HepG2 (cell line): ENCODE data around the gene TAF6. TPM values are rescaled to one million over a fixed set of nuclear protein-coding genes. Genes with fewer than 3 reads are reported as not detected.
A peak's percentile ranks its signal among the peaks of the same experiment; 100 is the strongest.

Experiments
- ARNTL ChIP-seq: sonication (generic); formaldehyde crosslinking; IDR thresholded peaks from 2 replicates; pipeline ENCODE4 v1.4.0; 2020; ENCODE audit warnings: mild to moderate bottlenecking, missing genetic modification reagents
- GABPB1 ChIP-seq: IDR thresholded peaks from 2 replicates; pipeline ENCODE4 v1.6.1; 2016; ENCODE audit warnings: mild to moderate bottlenecking, missing genetic modification reagents, moderate library complexity, missing compliant biosample characterization
- HCFC1 ChIP-seq: fragments of 150-350 bp; IDR thresholded peaks from 2 replicates; pipeline ENCODE4 v1.6.1; 2014; ENCODE audit warnings: low read depth, low read length
- HDAC6 ChIP-seq: fragments of 200-600 bp; sonication (generic); IDR thresholded peaks from 2 replicates; pipeline ENCODE4 v1.7.0; 2017; ENCODE audit warnings: mild to moderate bottlenecking, antibody characterized with exemption, low read length, low read depth
- HES4 ChIP-seq: sonication (generic); formaldehyde crosslinking; IDR thresholded peaks from 2 replicates; pipeline ENCODE4 v1.9.0; 2021; ENCODE audit warnings: mild to moderate bottlenecking, missing genetic modification reagents, borderline replicate concordance
- HOXA7 ChIP-seq: sonication (generic); formaldehyde crosslinking; IDR thresholded peaks from 2 replicates; pipeline ENCODE4 v1.8.1; 2022; ENCODE audit warnings: mild to moderate bottlenecking, missing genetic modification reagents, moderate library complexity
- KLF11 ChIP-seq: IDR thresholded peaks from 2 replicates; pipeline ENCODE4 v1.6.1; 2016; ENCODE audit warnings: missing compliant biosample characterization
- MED8 ChIP-seq: sonication (generic); formaldehyde crosslinking; IDR thresholded peaks from 2 replicates; pipeline ENCODE4 v1.8.1; 2023; ENCODE audit warnings: mild to moderate bottlenecking, missing genetic modification reagents; ENCODE audit not compliant: insufficient replicate concordance
- MIER2 ChIP-seq: IDR thresholded peaks from 2 replicates; pipeline ENCODE4 v1.6.1; 2016; ENCODE audit warnings: missing biosample characterization, missing genetic modification reagents
- MIER3 ChIP-seq: IDR thresholded peaks from 2 replicates; pipeline ENCODE4 v1.6.1; 2016; ENCODE audit warnings: missing compliant biosample characterization, borderline replicate concordance
- MYC ChIP-seq: sonication (generic); formaldehyde crosslinking; IDR thresholded peaks from 2 replicates; pipeline ENCODE4 v1.9.0; 2021; ENCODE audit warnings: missing genetic modification reagents, borderline replicate concordance
- MYNN ChIP-seq: sonication (generic); formaldehyde crosslinking; IDR thresholded peaks from 2 replicates; pipeline ENCODE4 v1.4.0; 2020; ENCODE audit warnings: mild to moderate bottlenecking, low read depth, missing genetic modification reagents
- NFYB ChIP-seq: sonication (generic); formaldehyde crosslinking; IDR thresholded peaks from 2 replicates; pipeline ENCODE4 v1.4.0; 2020; ENCODE audit warnings: missing genetic modification reagents
- PAWR ChIP-seq: sonication (generic); formaldehyde crosslinking; IDR thresholded peaks from 2 replicates; pipeline ENCODE4 v1.4.0; 2020; ENCODE audit warnings: missing genetic modification reagents, mild to moderate bottlenecking, borderline replicate concordance
- RORA ChIP-seq: sonication (generic); formaldehyde crosslinking; IDR thresholded peaks from 2 replicates; pipeline ENCODE4 v1.5.0; 2020; ENCODE audit warnings: mild to moderate bottlenecking, missing genetic modification reagents, moderate library complexity
- SPEN ChIP-seq: sonication (generic); formaldehyde crosslinking; IDR thresholded peaks from 2 replicates; pipeline ENCODE4 v1.5.1; 2020; ENCODE audit warnings: low read depth, mild to moderate bottlenecking, missing genetic modification reagents
- SRSF4 ChIP-seq: fragments of 200-400 bp; formaldehyde crosslinking; IDR thresholded peaks from one replicate; pipeline ENCODE4 v1.6.1; 2018; ENCODE audit warnings: mild to moderate bottlenecking, low read depth, low read length, moderate library complexity; ENCODE audit not compliant: poor library complexity, severe bottlenecking
- ZBTB1 ChIP-seq: sonication (generic); formaldehyde crosslinking; IDR thresholded peaks from 2 replicates; pipeline ENCODE4 v1.4.0; 2020; ENCODE audit warnings: missing genetic modification reagents, borderline replicate concordance
- ZFAT ChIP-seq: sonication (generic); formaldehyde crosslinking; conservative IDR thresholded peaks from 2 replicates; pipeline ENCODE4 v1.8.1; 2023; ENCODE audit warnings: missing genetic modification reagents, inconsistent platforms
- ZNF326 ChIP-seq: sonication (generic); formaldehyde crosslinking; IDR thresholded peaks from 2 replicates; pipeline ENCODE4 v1.4.0; 2020; ENCODE audit warnings: missing genetic modification reagents, borderline replicate concordance
- ZNF34 ChIP-seq: sonication (generic); formaldehyde crosslinking; IDR thresholded peaks from 2 replicates; pipeline ENCODE4 v1.4.0; 2020; ENCODE audit warnings: mild to moderate bottlenecking, missing genetic modification reagents, borderline replicate concordance
- ZNF350 ChIP-seq: sonication (generic); formaldehyde crosslinking; IDR thresholded peaks from 2 replicates; pipeline ENCODE4 v1.4.0; 2020; ENCODE audit warnings: mild to moderate bottlenecking, low read depth, missing genetic modification reagents, borderline replicate concordance
- ZNF530 ChIP-seq: sonication (generic); formaldehyde crosslinking; IDR thresholded peaks from 2 replicates; pipeline ENCODE4 v1.5.0; 2020; ENCODE audit warnings: low read depth, mild to moderate bottlenecking, missing genetic modification reagents
- ZNF546 ChIP-seq: sonication (generic); formaldehyde crosslinking; conservative IDR thresholded peaks from 2 replicates; pipeline ENCODE4 v1.8.1; 2023; ENCODE audit warnings: mild to moderate bottlenecking, missing genetic modification reagents
- ZNF605 ChIP-seq: sonication (generic); formaldehyde crosslinking; IDR thresholded peaks from 2 replicates; pipeline ENCODE4 v1.8.0; 2022; ENCODE audit warnings: mild to moderate bottlenecking, missing genetic modification reagents
- ZNF720 ChIP-seq: sonication (generic); formaldehyde crosslinking; IDR thresholded peaks from 2 replicates; pipeline ENCODE4 v1.4.0; 2020; ENCODE audit warnings: missing genetic modification reagents
- ZNF766 ChIP-seq: sonication (generic); formaldehyde crosslinking; IDR thresholded peaks from 2 replicates; pipeline ENCODE4 v1.5.0; 2020; ENCODE audit warnings: missing genetic modification reagents, borderline replicate concordance
- ZNF773 ChIP-seq: sonication (generic); formaldehyde crosslinking; IDR thresholded peaks from 2 replicates; pipeline ENCODE4 v1.4.0; 2020; ENCODE audit warnings: missing genetic modification reagents, borderline replicate concordance
- ZNF891 ChIP-seq: sonication (generic); formaldehyde crosslinking; IDR thresholded peaks from 2 replicates; pipeline ENCODE4 v1.5.0; 2020; ENCODE audit warnings: mild to moderate bottlenecking, missing genetic modification reagents
- polyA plus RNA-seq, 8 experiments: library from polyadenylated mRNA; depleted of rRNA in 3 of 8; stranded (reverse) in 7 of 8; unstranded in 1 of 8; fragments of >200 nt; fragmentation: Illumina TruSeq in 4 of 8; extraction: Trizol in 4 of 8; gene quantifications; 2 replicates each; pipeline versions ENCODE4 v1.2.1 to v1.2.3, GENCODE V29; 2011 to 2016; ENCODE audit warnings: low read depth in 4 of 8, missing spikeins in 1 of 8, mixed read lengths in 1 of 8; ENCODE audit not compliant: insufficient read depth in 1 of 8
- total RNA-seq, 5 experiments: library from RNA; depleted of rRNA; stranded (reverse); fragments of >200 nt; fragmentation: Illumina TruSeq; extraction: Trizol; gene quantifications; 2 replicates each; pipeline ENCODE4 v1.2.3, GENCODE V29; 2016; ENCODE audit warnings: low read depth in 1 of 5
- TF ChIP-seq, protein P1 (sequence below): sonication (generic); formaldehyde crosslinking; IDR thresholded peaks from 2 replicates; pipeline ENCODE4 v1.8.1; 2023; ENCODE audit warnings: mild to moderate bottlenecking, moderate library complexity, missing genetic modification reagents
- TF ChIP-seq, protein P2 (sequence below): sonication (generic); formaldehyde crosslinking; IDR thresholded peaks from 2 replicates; pipeline ENCODE4 v1.5.1; 2020; ENCODE audit warnings: mild to moderate bottlenecking, missing genetic modification reagents, borderline replicate concordance

The TAF6 gene
- total and polyA plus RNA-seq, 2 of the 13 experiments (the other 11 are each of a cell fraction or from before 2014, with no cell fraction given), result 12.9 to 18.8 TPM

DNA sequence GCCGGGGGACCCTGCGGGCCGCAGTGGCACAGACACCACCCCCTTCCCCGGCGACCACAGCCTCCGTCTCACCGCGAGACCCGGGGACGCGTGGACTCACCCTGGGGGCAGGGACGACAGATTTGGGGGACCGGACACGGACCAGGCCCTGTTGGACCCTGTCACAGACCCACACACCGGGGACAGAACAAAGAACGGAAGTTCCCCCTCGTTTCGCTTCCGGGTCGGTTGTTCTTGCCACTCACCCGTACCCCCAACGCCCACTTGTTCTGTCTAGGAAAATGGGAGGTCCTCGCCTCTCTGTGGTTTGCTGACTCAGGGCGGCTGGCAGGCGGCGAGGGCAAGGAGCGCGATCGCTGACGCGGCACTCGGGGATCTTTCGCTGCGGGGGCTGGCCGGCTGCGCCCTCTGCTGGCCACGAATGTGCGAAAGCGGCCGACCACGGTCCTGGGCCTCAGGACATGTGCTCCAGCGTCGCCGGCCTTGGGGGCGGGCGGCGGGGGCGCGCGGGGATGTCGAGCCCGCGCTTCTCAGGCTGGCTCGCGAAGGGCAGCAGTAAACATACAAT, 37.5 kb downstream of the TAF6 start, which contains the start of gene ZNF3 (continued):
- peak; percentile 93 for TF ChIP-seq MIER3 (CRISPR knock-in tag)
- TF ChIP-seq ZNF530, result no peak
- 0 out of 2 replicates have a peak, but pooled peaks have one; percentile 11 for TF ChIP-seq NFYB
- no peak for TF ChIP-seq ZNF546
- no peak for TF ChIP-seq ZNF773 (CRISPR knock-in tag)
- TF ChIP-seq ARNTL, result peak; percentile 68
- TF ChIP-seq GABPB1 (CRISPR knock-in tag), result peak; percentile 99
- TF ChIP-seq, protein P1, sequence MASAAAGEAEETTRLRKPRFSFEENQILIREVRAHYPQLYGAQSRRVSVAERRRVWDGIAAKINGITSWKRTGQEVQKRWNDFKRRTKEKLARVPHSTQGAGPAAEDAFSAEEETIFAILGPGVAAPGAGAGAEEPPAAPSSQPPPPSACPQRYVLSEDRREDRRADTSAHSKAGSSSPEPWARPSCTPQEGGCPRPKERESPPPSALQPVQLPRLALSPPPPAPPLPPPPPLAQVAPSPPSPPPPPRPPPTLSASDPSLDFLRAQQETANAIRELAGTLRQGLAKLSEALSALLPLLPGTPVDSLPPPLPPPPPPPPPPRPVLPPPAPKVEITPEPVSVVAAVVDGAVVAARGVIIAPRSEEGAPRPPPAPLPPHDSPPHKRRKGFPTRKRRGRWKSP (CRISPR knock-in tag), result no peak; the same call in 1 of the 2 replicates
- TF ChIP-seq HDAC6, result no peak
- TF ChIP-seq HES4 (CRISPR knock-in tag), result peak; percentile 69; the same call in 1 of the 2 replicates
- no peak for TF ChIP-seq ZBTB1 (CRISPR knock-in tag)
- TF ChIP-seq MIER2 (CRISPR knock-in tag), result peak; percentile 71; the same call in 1 of the 2 replicates
- TF ChIP-seq ZNF720 (CRISPR knock-in tag), result no peak
- TF ChIP-seq MYNN (CRISPR knock-in tag), result no peak; the same call in 1 of the 2 replicates
- TF ChIP-seq KLF11, result peak; percentile 77; the same call in 1 of the 2 replicates
- TF ChIP-seq, protein P2, sequence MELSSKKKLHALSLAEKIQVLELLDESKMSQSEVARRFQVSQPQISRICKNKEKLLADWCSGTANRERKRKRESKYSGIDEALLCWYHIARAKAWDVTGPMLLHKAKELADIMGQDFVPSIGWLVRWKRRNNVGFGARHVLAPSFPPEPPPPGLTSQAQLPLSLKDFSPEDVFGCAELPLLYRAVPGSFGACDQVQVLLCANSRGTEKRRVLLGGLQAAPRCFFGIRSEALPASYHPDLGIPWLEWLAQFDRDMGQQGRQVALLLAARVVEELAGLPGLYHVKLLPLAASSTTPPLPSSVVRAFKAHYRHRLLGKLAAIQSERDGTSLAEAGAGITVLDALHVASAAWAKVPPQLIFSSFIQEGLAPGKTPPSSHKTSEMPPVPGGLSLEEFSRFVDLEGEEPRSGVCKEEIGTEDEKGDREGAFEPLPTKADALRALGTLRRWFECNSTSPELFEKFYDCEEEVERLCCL (CRISPR knock-in tag), result no peak
- TF ChIP-seq HCFC1, result peak; percentile 77
- peak; percentile 81 for TF ChIP-seq ZNF605 (CRISPR knock-in tag)
- TF ChIP-seq MED8, result peak; percentile 93
- TF ChIP-seq ZNF766 (CRISPR knock-in tag), result peak; percentile 37
- peak; percentile 85 for TF ChIP-seq ZNF891
- peak; percentile 92 for TF ChIP-seq SPEN
- TF ChIP-seq SRSF4, result no peak
- TF ChIP-seq ZFAT, result no peak
- TF ChIP-seq PAWR (CRISPR knock-in tag), result no peak
- no peak for TF ChIP-seq RORA
- peak; percentile 88 for TF ChIP-seq ZNF350 (CRISPR knock-in tag)
- no peak for TF ChIP-seq ZNF326 (CRISPR knock-in tag)
- peak; percentile 99 for TF ChIP-seq MYC (CRISPR knock-in tag)
- TF ChIP-seq HOXA7 (CRISPR knock-in tag), result no peak
- no peak for TF ChIP-seq ZNF34 (CRISPR knock-in tag)
